H1 (cell line): Measurements from ENCODE around the gene GFPT1. TPM values are rescaled to one million over a fixed set of nuclear protein-coding genes. Genes with fewer than 3 reads are reported as not detected.

Source experiments
- CTCF ChIA-PET: fragments of 300-600 bp; sonication (Branson Sonifier 250); formaldehyde crosslinking; loops from one replicate; lab custom pipeline; 2021; ENCODE audit not compliant: partially characterized antibody; lab: Charles Lee
- POLR2A ChIA-PET: fragments of 300-600 bp; sonication (Branson Sonifier 250); formaldehyde crosslinking; loops from one replicate; lab custom pipeline; 2021; ENCODE audit warnings: inconsistent platforms; ENCODE audit not compliant: partially characterized antibody; lab: Charles Lee
- DNase-seq, 2 experiments: peaks; one replicate each; pipeline versions ENCODE4 v3.0.0 to v3.0.0-alpha.2; 2010 to 2022; ENCODE audit warnings: low spot score in 2 of 2, low read depth in 1 of 2, mixed read lengths in 1 of 2
- FAIRE-seq: peaks from 2 replicates; lab custom pipeline; 2011; peaks lifted over from hg19 to GRCh38; lab: Jason Lieb, UNC
- H2AFZ ChIP-seq: 2 replicates; pipeline ENCODE4 v1.8.1; 2012; ENCODE audit warnings: low read length, inconsistent platforms
- H2AK5ac ChIP-seq: 2 replicates; pipeline ENCODE4 v1.6.1; 2013; ENCODE audit warnings: low read depth, low read length
- H2BK120ac ChIP-seq: replicated peaks from 2 replicates; pipeline ENCODE3; 2013; ENCODE audit warnings: low read depth, low read length, inconsistent platforms
- H2BK12ac ChIP-seq: 2 replicates; pipeline ENCODE4 v1.6.1; 2013; ENCODE audit warnings: low read depth, low read length
- H2BK15ac ChIP-seq: 2 replicates; pipeline ENCODE4 v1.6.1; 2013; ENCODE audit warnings: low read length
- H2BK20ac ChIP-seq: 2 replicates; pipeline ENCODE4 v1.6.1; 2013; ENCODE audit warnings: low read length
- H2BK5ac ChIP-seq: 2 replicates; pipeline ENCODE4 v1.6.1; 2013; ENCODE audit warnings: low read depth, low read length
- H3K14ac ChIP-seq: 2 replicates; pipeline ENCODE4 v1.6.1; 2013; ENCODE audit warnings: inconsistent platforms; ENCODE audit not compliant: insufficient read length
- H3K18ac ChIP-seq: 2 replicates; pipeline ENCODE4 v1.6.1; 2013; ENCODE audit warnings: low read length; ENCODE audit errors: extremely low read depth
- H3K23ac ChIP-seq: 2 replicates; pipeline ENCODE4 v1.6.1; 2013; ENCODE audit warnings: inconsistent platforms; ENCODE audit not compliant: insufficient read length
- H3K23me2 ChIP-seq: 2 replicates; pipeline ENCODE4 v1.6.1; 2013; ENCODE audit warnings: low read depth, low read length
- H3K27ac ChIP-seq: 2 replicates; pipeline ENCODE4 v1.6.1; 2011; ENCODE audit warnings: low read depth, low read length, inconsistent platforms
- H3K27me3 ChIP-seq, 4 experiments: replicated peaks in 1 of 4; 1 replicate in 1 of 4; 2 replicates in 3 of 4; pipeline versions ENCODE4 v1.6.1 to v1.8.1; 2011 to 2013; ENCODE audit warnings: low read length in 3 of 4, mild to moderate bottlenecking in 3 of 4, inconsistent platforms in 2 of 4, mixed read lengths in 2 of 4, moderate library complexity in 1 of 4; ENCODE audit not compliant: control insufficient read depth in 3 of 4, insufficient read depth in 3 of 4; ENCODE audit errors: extremely low read depth in 1 of 4
- H3K36me3 ChIP-seq, 4 experiments: 2 replicates each; pipeline versions ENCODE4 v1.6.1 to v1.8.1; 2011 to 2013; ENCODE audit warnings: mild to moderate bottlenecking in 4 of 4, low read length in 3 of 4, moderate library complexity in 2 of 4, control low read depth in 1 of 4, inconsistent platforms in 1 of 4; ENCODE audit not compliant: insufficient read depth in 4 of 4, control insufficient read depth in 2 of 4
- H3K4ac ChIP-seq: replicated peaks from 2 replicates; pipeline ENCODE3; 2013; ENCODE audit warnings: low read length, low read depth, mixed read lengths, inconsistent platforms; ENCODE audit not compliant: insufficient read length
- H3K4me1 ChIP-seq, 4 experiments: replicated peaks in 1 of 4; 1 replicate in 1 of 4; 2 replicates in 3 of 4; pipeline versions ENCODE4 v1.6.1 to v1.8.1; 2011 to 2013; ENCODE audit warnings: low read length in 3 of 4, inconsistent platforms in 2 of 4, mixed read lengths in 1 of 4; ENCODE audit not compliant: insufficient read depth in 4 of 4, control insufficient read depth in 3 of 4
- H3K4me2 ChIP-seq, 2 experiments: 2 replicates each; pipeline versions ENCODE4 v1.6.1 to v1.8.1; 2011 to 2013; ENCODE audit warnings: low read depth in 2 of 2, low read length in 2 of 2, control low read depth in 1 of 2, inconsistent platforms in 1 of 2, mild to moderate bottlenecking in 1 of 2; ENCODE audit not compliant: insufficient read depth in 1 of 2
- H3K4me3 ChIP-seq, 4 experiments: fragments of 200-600, 300-600 bp in 1 of 4; sonication (generic), shearing (Covaris generic), sonication (Bioruptor Twin) in 1 of 4; 2 replicates each; pipeline versions ENCODE4 v1.5.1 to v1.8.1; 2011 to 2016; ENCODE audit warnings: low read length in 4 of 4, low read depth in 3 of 4, control low read depth in 2 of 4, inconsistent platforms in 2 of 4, mild to moderate bottlenecking in 2 of 4, mixed read lengths in 1 of 4, moderate library complexity in 1 of 4; ENCODE audit not compliant: insufficient read depth in 2 of 4; ENCODE audit errors: extremely low read depth in 1 of 4
- H3K56ac ChIP-seq: replicated peaks from 2 replicates; pipeline ENCODE3; 2013; ENCODE audit warnings: low read depth, mild to moderate bottlenecking, mixed read lengths, low read length, inconsistent platforms; ENCODE audit not compliant: insufficient read length
- H3K79me1 ChIP-seq: 2 replicates; pipeline ENCODE4 v1.6.1; 2013; ENCODE audit warnings: low read depth, low read length, control low read depth
- H3K79me2 ChIP-seq, 2 experiments: 2 replicates each; pipeline versions ENCODE4 v1.6.1 to v1.8.1; 2012 to 2013; ENCODE audit warnings: low read length in 2 of 2, mild to moderate bottlenecking in 2 of 2, inconsistent platforms in 1 of 2; ENCODE audit not compliant: insufficient read depth in 2 of 2, control insufficient read depth in 1 of 2
- H3K9ac ChIP-seq, 4 experiments: replicated peaks in 1 of 4; 1 replicate in 1 of 4; 2 replicates in 3 of 4; pipeline versions ENCODE4 v1.6.1 to v1.8.1; 2011 to 2013; ENCODE audit warnings: low read depth in 3 of 4, low read length in 3 of 4, control low read depth in 2 of 4, mild to moderate bottlenecking in 2 of 4, moderate library complexity in 2 of 4, inconsistent platforms in 1 of 4; ENCODE audit errors: extremely low read depth in 1 of 4
- H3K9me3 ChIP-seq, 2 experiments: 2 replicates each; pipeline versions ENCODE4 v1.6.1 to v1.8.1; 2012 to 2013; ENCODE audit warnings: mild to moderate bottlenecking in 2 of 2, moderate library complexity in 2 of 2, control low read depth in 1 of 2, inconsistent platforms in 1 of 2, low read depth in 1 of 2, low read length in 1 of 2, mixed read lengths in 1 of 2; ENCODE audit not compliant: insufficient read depth in 2 of 2
- H4K20me1 ChIP-seq, 2 experiments: replicated peaks in 1 of 2; 2 replicates each; pipeline versions ENCODE3 to v1.8.1; 2011 to 2013; ENCODE audit warnings: inconsistent platforms in 2 of 2, low read length in 2 of 2, mild to moderate bottlenecking in 1 of 2; ENCODE audit not compliant: insufficient read depth in 2 of 2, control insufficient read depth in 1 of 2
- H4K5ac ChIP-seq: 2 replicates; pipeline ENCODE4 v1.6.1; 2013; ENCODE audit warnings: low read length, low read depth, mixed read lengths, inconsistent platforms; ENCODE audit not compliant: insufficient read length
- H4K8ac ChIP-seq: 2 replicates; pipeline ENCODE4 v1.8.0; 2013; ENCODE audit warnings: mild to moderate bottlenecking, moderate library complexity, low read length, inconsistent platforms; ENCODE audit not compliant: insufficient read depth; ENCODE audit errors: extremely low read depth
- H4K91ac ChIP-seq: replicated peaks from 2 replicates; pipeline ENCODE3; 2013; ENCODE audit warnings: low read length, mixed read lengths, inconsistent platforms; ENCODE audit not compliant: insufficient read length
- CEBPB ChIP-seq: IDR thresholded peaks from 2 replicates; pipeline ENCODE4 v1.6.1; 2012; ENCODE audit warnings: low read depth, low read length
- CTCF ChIP-seq, 3 experiments: IDR thresholded peaks; 1 replicate in 2 of 3; 2 replicates in 1 of 3; pipeline versions ENCODE4 v1.5.1 to v1.6.1; 2011; ENCODE audit warnings: low read length in 3 of 3, mild to moderate bottlenecking in 3 of 3, inconsistent platforms in 2 of 3, low read depth in 1 of 3, moderate library complexity in 1 of 3; ENCODE audit not compliant: insufficient read depth in 1 of 3; ENCODE audit errors: control extremely low read depth in 1 of 3
- EGR1 ChIP-seq: IDR thresholded peaks from 2 replicates; pipeline ENCODE4 v1.6.1; 2011; ENCODE audit warnings: low read depth, low read length, borderline replicate concordance
- HDAC6 ChIP-seq: IDR thresholded peaks from one replicate; pipeline ENCODE4 v1.7.1; 2012; ENCODE audit warnings: low read depth, mild to moderate bottlenecking, inconsistent platforms, low read length, moderate library complexity
- PHF8 ChIP-seq: fragments of 200-600 bp; sonication (generic); conservative IDR thresholded peaks from 2 replicates; pipeline ENCODE4 v1.7.1; 2012; ENCODE audit warnings: low read depth, mild to moderate bottlenecking, inconsistent platforms, low read length, moderate library complexity
- POLR2A ChIP-seq, 2 experiments: IDR thresholded peaks; 1 replicate in 1 of 2; 2 replicates in 1 of 2; pipeline ENCODE4 v1.6.1; 2011; ENCODE audit warnings: low read depth in 2 of 2, low read length in 2 of 2, mild to moderate bottlenecking in 2 of 2; ENCODE audit errors: control extremely low read depth in 1 of 2
- POLR2AphosphoS5 ChIP-seq: IDR thresholded peaks from 2 replicates; pipeline ENCODE4 v1.6.1; 2011; ENCODE audit warnings: low read depth, low read length
- SIRT6 ChIP-seq: IDR thresholded peaks from one replicate; pipeline ENCODE4 v1.7.1; 2012; ENCODE audit warnings: low read length, inconsistent platforms
- SUZ12 ChIP-seq: fragments of 200-600 bp; sonication (generic); IDR thresholded peaks from 2 replicates; pipeline ENCODE4 v1.6.1; 2012; ENCODE audit warnings: mild to moderate bottlenecking, inconsistent platforms, low read length, moderate library complexity, mixed read lengths
- YY1 ChIP-seq: IDR thresholded peaks from 2 replicates; pipeline ENCODE4 v1.6.1; 2011; ENCODE audit warnings: low read depth, mild to moderate bottlenecking, low read length
- WGBS, 2 experiments: shearing (Covaris generic) in 1 of 2; methylation state at CpG; one replicate each; pipeline versions ENCODE4 v1.1.6 to v1.1.7; 2013 to 2015; ENCODE audit warnings: low lambda C conversion rate in 2 of 2, mixed read lengths in 2 of 2, inconsistent platforms in 1 of 2, low coverage in 1 of 2, missing lambda C conversion rate in 1 of 2; ENCODE audit not compliant: insufficient replicate concordance in 2 of 2, insufficient coverage in 1 of 2, insufficient read length in 1 of 2; ENCODE audit errors: extremely low coverage in 1 of 2, missing lambda C conversion rate in 1 of 2; 5-methylcytosine and 5-hydroxymethylcytosine counted together
- polyA plus RNA-seq, 7 experiments: library from polyadenylated mRNA; depleted of rRNA in 3 of 7; stranded (reverse) in 5 of 7; unstranded in 2 of 7; fragments of >200 nt in 5 of 7; fragments of 200-250 nt in 2 of 7; gene quantifications; 1 replicate in 5 of 7; 2 replicates in 1 of 7; 4 replicates in 1 of 7; pipeline versions ENCODE4 v1.2.1 to v1.2.3, GENCODE V29; 2011 to 2013; ENCODE audit warnings: missing spikeins in 2 of 7, mixed read lengths in 2 of 7
- total RNA-seq: library from RNA; stranded (reverse); fragmentation: NEBNext Ultra II Directional; extraction: Animal tissue kit (Norgen Biotek cat#: 25700); gene quantifications from 2 replicates; pipeline ENCODE4 v1.2.1, GENCODE V29; 2021

Gene GFPT1
- total and polyA plus RNA-seq, 2 of the 8 experiments (the other 6 are each of a cell fraction or from before 2014, with no cell fraction given) = 13.3 to 76.2 TPM

- WGBS, 2 experiments = 88% methylated on average over 3 of the region's 3 CpGs; no CpG with 5 or more reads in 1 of the 2 experiments
- FAIRE-seq (no peak), DNase-seq (no peak)
- no peak overlapping the region for H4K91ac ChIP-seq
- POLR2A ChIA-PET = interaction anchor here (1.3 kb wide), 1 partner anchor 10 kb away, joined by 5 read pairs; no protein-coding TSS in a partner anchor
- H3K27me3 ChIP-seq = no peaks in the 10 kb centered on the region
- no peak overlapping the region for H3K14ac ChIP-seq
- peaks cover 2% of the 10 kb centered on the region; the same call in 1 of the 2 replicates for H3K23me2 ChIP-seq
- no peak for TF ChIP-seq CTCF (IDR thresholded peaks at IDR 0.05; ENCODE audit: control extremely low read depth in 1 of 3, insufficient read depth in 1 of 3, low read depth in 1 of 3, low read length in 3 of 3)
- no peak for TF ChIP-seq HDAC6
- TF ChIP-seq EGR1 = no peak
- TF ChIP-seq SIRT6 = no peak
- no peak for TF ChIP-seq POLR2A (IDR thresholded peaks at IDR 0.05; ENCODE audit: control extremely low read depth in 1 of 2, low read depth in 2 of 2, low read length in 2 of 2)
- TF ChIP-seq SUZ12 = no peak
- TF ChIP-seq PHF8 = no peak
- no peak for TF ChIP-seq CEBPB
- no peak for TF ChIP-seq POLR2AphosphoS5
- no peak for TF ChIP-seq YY1
- H3K4me3 ChIP-seq = no peak overlapping the region
- no peak overlapping the region for H3K56ac ChIP-seq
- no peak overlapping the region for H3K4ac ChIP-seq
- H3K4me1 ChIP-seq = peaks cover 0 to 5% (median 0%) of the 10 kb centered on the region in 4 experiments; a peak in 3 of 7 replicates
- H2BK20ac ChIP-seq = no peak overlapping the region
- H4K8ac ChIP-seq = no peak overlapping the region
- no peak overlapping the region for H3K18ac ChIP-seq
- H2BK12ac ChIP-seq = no peak overlapping the region
- no peaks in the 10 kb centered on the region for H3K36me3 ChIP-seq
- H3K79me2 ChIP-seq = peaks cover 0 to 15% of the 10 kb centered on the region in 2 experiments; a peak in 3 of 4 replicates
- H3K9me3 ChIP-seq = no peaks in the 10 kb centered on the region
- H2BK120ac ChIP-seq = no peak overlapping the region
- no peak overlapping the region for H3K23ac ChIP-seq
- no peak overlapping the region for H2BK15ac ChIP-seq
- CTCF ChIA-PET = interaction anchor here (0.9 to 4.5 kb wide), 4 partner anchors 13 to 101 kb away, joined by 3 to 24 read pairs (median 4); partner anchors contain the start of gene NFU1
- H3K79me1 ChIP-seq = no peaks in the 10 kb centered on the region
- H4K20me1 ChIP-seq = no peaks in the 10 kb centered on the region
- no peak overlapping the region for H2BK5ac ChIP-seq
- no peak overlapping the region for H2AK5ac ChIP-seq
- no peak overlapping the region for H4K5ac ChIP-seq
- no peak overlapping the region for H3K27ac ChIP-seq
- H3K4me2 ChIP-seq = no peak overlapping the region
- H2AFZ ChIP-seq = no peak overlapping the region
- no peak overlapping the region for H3K9ac ChIP-seq
Measured at GRCh38 chr2:69390001-69390400, 3.0 kb upstream of the GFPT1 start.
